Glutamatergic neuron (in vitro differentiated cells): ENCODE measurements around the gene SOS2. TPM values are rescaled to one million over a fixed set of nuclear protein-coding genes. Genes with fewer than 3 reads are reported as not detected.

ENCODE experiments used
- DNase-seq: peaks from one replicate; pipeline ENCODE4 v3.0.0; 2022
- H3K27ac Mint-ChIP-seq: one replicate; pipeline ENCODE4 v1.8.0; 2020; ENCODE audit warnings: mild to moderate bottlenecking, mixed read lengths, inconsistent platforms; ENCODE audit not compliant: unreplicated experiment
- H3K27me3 Mint-ChIP-seq: one replicate; pipeline ENCODE4 v1.8.0; 2020; ENCODE audit warnings: mild to moderate bottlenecking, moderate library complexity, mixed read lengths, inconsistent platforms; ENCODE audit not compliant: unreplicated experiment
- H3K36me3 Mint-ChIP-seq: one replicate; pipeline ENCODE4 v1.8.0; 2020; ENCODE audit warnings: mild to moderate bottlenecking, mixed read lengths, inconsistent platforms; ENCODE audit not compliant: unreplicated experiment
- H3K4me1 Mint-ChIP-seq: one replicate; pipeline ENCODE4 v1.8.0; 2020; ENCODE audit warnings: mild to moderate bottlenecking, low read depth, mixed read lengths, inconsistent platforms; ENCODE audit not compliant: unreplicated experiment
- H3K4me3 Mint-ChIP-seq: one replicate; pipeline ENCODE4 v1.8.0; 2020; ENCODE audit warnings: mild to moderate bottlenecking, mixed read lengths, inconsistent platforms; ENCODE audit not compliant: unreplicated experiment
- H3K9me3 Mint-ChIP-seq: one replicate; pipeline ENCODE4 v1.8.0; 2020; ENCODE audit warnings: mild to moderate bottlenecking, moderate library complexity, mixed read lengths, inconsistent platforms; ENCODE audit not compliant: unreplicated experiment
- total RNA-seq: library from RNA; stranded (reverse); fragmentation: NEBNext Ultra II Directional; extraction: Animal tissue kit (Norgen Biotek cat#: 25700); gene quantifications from one replicate; pipeline ENCODE4 v1.2.1, GENCODE V29; 2021; ENCODE audit not compliant: unreplicated experiment
- TF ChIP-seq, protein P1 (sequence below): fragments of 200-600 bp; sonication (generic); IDR thresholded peaks from one replicate; pipeline ENCODE4 v1.5.0; 2021; ENCODE audit not compliant: partially characterized antibody, unreplicated experiment

SOS2 gene
- total RNA-seq, 1 donor from 2014 or later = 50.4 TPM

DNA sequence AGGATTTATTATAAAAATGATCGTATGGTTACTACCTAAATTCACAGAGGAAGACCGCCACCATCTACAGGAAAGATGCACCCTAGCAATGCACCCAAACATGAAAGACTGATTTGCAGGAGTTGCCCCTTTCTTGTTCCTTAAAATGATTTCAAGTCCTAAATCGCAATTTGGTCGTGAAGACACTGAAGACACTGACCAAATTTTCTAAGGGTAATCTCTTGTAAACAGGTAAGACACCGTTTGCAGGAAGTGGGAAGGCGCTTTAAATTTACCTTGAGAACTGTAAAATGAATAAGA, 1.0 kb downstream of the SOS2 start:
- TF ChIP-seq, protein P1, sequence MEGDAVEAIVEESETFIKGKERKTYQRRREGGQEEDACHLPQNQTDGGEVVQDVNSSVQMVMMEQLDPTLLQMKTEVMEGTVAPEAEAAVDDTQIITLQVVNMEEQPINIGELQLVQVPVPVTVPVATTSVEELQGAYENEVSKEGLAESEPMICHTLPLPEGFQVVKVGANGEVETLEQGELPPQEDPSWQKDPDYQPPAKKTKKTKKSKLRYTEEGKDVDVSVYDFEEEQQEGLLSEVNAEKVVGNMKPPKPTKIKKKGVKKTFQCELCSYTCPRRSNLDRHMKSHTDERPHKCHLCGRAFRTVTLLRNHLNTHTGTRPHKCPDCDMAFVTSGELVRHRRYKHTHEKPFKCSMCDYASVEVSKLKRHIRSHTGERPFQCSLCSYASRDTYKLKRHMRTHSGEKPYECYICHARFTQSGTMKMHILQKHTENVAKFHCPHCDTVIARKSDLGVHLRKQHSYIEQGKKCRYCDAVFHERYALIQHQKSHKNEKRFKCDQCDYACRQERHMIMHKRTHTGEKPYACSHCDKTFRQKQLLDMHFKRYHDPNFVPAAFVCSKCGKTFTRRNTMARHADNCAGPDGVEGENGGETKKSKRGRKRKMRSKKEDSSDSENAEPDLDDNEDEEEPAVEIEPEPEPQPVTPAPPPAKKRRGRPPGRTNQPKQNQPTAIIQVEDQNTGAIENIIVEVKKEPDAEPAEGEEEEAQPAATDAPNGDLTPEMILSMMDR = no peak
- H3K27me3 Mint-ChIP-seq = peaks cover 3% of the 10 kb centered on the region
- DNase-seq = no peak
- H3K9me3 Mint-ChIP-seq = peaks cover 12% of the 10 kb centered on the region
- H3K27ac Mint-ChIP-seq = peak overlapping the region; percentile 93
- H3K4me1 Mint-ChIP-seq = peaks cover 16% of the 10 kb centered on the region
- H3K36me3 Mint-ChIP-seq = peaks cover 7% of the 10 kb centered on the region
- peak overlapping the region; percentile 99 for H3K4me3 Mint-ChIP-seq

DNA sequence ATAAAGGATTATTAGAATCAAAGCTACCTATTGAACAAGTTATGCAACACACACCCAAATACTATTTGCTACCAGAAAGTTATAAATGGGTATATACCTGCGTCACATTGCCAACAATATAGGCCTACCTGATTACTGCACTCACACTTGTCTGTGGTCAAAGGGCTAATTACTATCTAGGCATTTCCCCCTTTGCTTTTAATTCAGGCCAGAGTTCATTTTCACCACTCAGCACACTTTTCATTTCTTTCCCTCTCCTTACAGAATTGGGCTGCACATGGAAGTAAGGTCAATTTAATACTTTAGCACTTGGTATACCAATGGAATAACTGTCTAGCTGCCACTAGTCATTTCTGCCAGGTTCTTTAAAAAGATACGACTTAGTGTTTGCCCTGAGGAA, 1.7 kb downstream of the SOS2 start:
- Mint-ChIP-seq H3K4me1 (peaks cover 16% of the 10 kb centered on the region), H3K36me3 (peaks cover 7% of the 10 kb centered on the region), H3K27me3 (peaks cover 3% of the 10 kb centered on the region), H3K9me3 (peaks cover 12% of the 10 kb centered on the region), H3K4me3 (peak overlapping the region; percentile 99), H3K27ac (no peak overlapping the region)
- TF ChIP-seq, protein P1 = no peak
- DNase-seq = no peak

DNA sequence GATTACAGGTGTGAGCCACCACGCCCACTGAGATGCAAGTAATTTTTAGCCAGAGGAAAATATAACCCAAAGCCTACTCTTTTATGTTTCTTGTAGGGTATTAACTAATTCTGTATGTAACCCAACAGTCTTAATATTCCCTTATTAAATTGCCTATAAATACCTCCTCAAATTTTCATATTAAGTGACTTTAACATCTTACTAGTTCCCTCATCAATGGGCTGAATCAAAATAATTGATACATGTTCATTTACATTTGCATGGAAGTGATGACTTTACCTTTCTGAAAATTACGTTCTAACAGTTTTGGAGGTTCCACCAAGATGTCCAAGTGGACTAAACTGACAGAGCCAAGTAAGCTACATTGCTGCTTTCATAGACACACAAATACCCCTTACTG, 3.1 kb downstream of the SOS2 start:
- Mint-ChIP-seq H3K36me3 (peaks cover 7% of the 10 kb centered on the region), H3K4me3 (no peak overlapping the region), H3K9me3 (peaks cover 12% of the 10 kb centered on the region), H3K27me3 (peaks cover 3% of the 10 kb centered on the region), H3K4me1 (peaks cover 16% of the 10 kb centered on the region), H3K27ac (no peak overlapping the region)
- no peak for DNase-seq
- TF ChIP-seq, protein P1 = no peak

DNA sequence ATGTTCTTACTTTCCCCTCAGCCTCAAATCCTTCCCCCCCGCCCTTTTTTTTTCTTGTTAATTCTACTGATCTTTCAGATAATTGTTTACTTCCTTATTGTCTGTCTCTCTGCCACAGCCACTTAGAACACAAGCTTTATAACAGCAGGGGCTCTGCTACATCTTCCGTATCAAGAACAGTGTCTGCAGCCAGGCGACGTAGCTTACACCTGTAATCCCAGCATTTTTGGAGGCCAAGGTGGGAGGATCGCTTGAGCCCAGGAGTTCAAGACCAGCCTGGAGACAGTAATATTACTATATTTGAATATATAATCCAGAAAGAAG, 5.4 kb downstream of the SOS2 start:
- no peak for DNase-seq
- H3K4me3 Mint-ChIP-seq = no peak overlapping the region

DNA sequence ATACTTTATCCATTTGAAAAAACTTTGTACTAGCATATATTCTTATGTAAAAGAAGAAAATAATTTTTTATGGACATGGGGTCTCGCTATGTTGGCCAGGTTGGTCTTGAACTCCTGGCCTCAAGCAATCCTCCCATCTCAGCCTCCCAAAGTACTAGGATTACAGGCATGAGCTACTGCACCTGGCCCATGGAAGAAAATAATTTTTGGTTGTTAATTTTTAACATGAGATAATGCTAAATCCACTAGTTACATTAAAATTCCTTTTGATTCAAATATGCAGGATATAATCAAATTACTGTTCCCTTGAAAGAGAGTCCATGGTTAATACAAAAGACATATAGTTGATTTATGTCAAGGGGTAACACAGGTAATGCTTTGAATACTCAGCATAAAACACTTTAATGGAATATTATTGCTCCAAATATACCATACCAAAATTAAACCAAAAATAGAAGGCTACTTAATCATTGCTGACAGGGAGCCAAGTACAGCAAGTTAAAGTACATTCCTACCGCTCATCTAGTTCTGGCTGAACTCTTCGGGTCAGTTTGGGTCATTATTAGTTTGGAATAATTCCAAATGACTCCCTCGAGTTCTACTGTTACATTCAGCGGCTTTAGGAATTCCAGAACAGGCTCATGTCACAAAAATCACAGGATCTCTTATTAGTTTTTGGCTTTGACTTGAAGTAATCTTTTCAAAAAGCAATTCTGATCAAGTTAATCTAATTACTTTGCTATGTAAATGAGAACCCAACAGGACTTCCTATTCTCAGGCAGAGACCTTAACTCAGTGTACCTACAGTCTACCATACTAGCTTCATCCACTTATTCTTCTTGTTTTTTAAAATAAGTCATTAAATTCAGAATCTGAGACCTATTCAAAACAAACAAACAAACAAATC, 6.1 kb downstream of the SOS2 start:
- peaks cover 21% of the 10 kb centered on the region for H3K4me1 Mint-ChIP-seq
- H3K27ac Mint-ChIP-seq = no peak overlapping the region
- TF ChIP-seq, protein P1 = no peak
- no peak for DNase-seq
- peaks cover 1% of the 10 kb centered on the region for H3K36me3 Mint-ChIP-seq
- no peak overlapping the region for H3K4me3 Mint-ChIP-seq
- H3K27me3 Mint-ChIP-seq = no peaks in the 10 kb centered on the region
- H3K9me3 Mint-ChIP-seq = peaks cover 4% of the 10 kb centered on the region

More for the DNA sequence above, 5.4 kb downstream of the SOS2 start:
- TF ChIP-seq, protein P1 = no peak
- Mint-ChIP-seq H3K9me3 (peaks cover 7% of the 10 kb centered on the region), H3K27me3 (no peaks in the 10 kb centered on the region), H3K36me3 (peaks cover 7% of the 10 kb centered on the region), H3K4me1 (peaks cover 19% of the 10 kb centered on the region), H3K27ac (no peak overlapping the region)
